GM18858 (cell line): Measurements from ENCODE around the gene RBM26.

Experiments used
- ATAC-seq: cut with Tn5 transposase; IDR thresholded peaks from one replicate; pipeline ENCODE4 v1.9.1; 2021; ENCODE audit not compliant: unreplicated experiment

RBM26 gene, protein sequence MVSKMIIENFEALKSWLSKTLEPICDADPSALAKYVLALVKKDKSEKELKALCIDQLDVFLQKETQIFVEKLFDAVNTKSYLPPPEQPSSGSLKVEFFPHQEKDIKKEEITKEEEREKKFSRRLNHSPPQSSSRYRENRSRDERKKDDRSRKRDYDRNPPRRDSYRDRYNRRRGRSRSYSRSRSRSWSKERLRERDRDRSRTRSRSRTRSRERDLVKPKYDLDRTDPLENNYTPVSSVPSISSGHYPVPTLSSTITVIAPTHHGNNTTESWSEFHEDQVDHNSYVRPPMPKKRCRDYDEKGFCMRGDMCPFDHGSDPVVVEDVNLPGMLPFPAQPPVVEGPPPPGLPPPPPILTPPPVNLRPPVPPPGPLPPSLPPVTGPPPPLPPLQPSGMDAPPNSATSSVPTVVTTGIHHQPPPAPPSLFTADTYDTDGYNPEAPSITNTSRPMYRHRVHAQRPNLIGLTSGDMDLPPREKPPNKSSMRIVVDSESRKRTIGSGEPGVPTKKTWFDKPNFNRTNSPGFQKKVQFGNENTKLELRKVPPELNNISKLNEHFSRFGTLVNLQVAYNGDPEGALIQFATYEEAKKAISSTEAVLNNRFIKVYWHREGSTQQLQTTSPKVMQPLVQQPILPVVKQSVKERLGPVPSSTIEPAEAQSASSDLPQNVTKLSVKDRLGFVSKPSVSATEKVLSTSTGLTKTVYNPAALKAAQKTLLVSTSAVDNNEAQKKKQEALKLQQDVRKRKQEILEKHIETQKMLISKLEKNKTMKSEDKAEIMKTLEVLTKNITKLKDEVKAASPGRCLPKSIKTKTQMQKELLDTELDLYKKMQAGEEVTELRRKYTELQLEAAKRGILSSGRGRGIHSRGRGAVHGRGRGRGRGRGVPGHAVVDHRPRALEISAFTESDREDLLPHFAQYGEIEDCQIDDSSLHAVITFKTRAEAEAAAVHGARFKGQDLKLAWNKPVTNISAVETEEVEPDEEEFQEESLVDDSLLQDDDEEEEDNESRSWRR

DNA sequence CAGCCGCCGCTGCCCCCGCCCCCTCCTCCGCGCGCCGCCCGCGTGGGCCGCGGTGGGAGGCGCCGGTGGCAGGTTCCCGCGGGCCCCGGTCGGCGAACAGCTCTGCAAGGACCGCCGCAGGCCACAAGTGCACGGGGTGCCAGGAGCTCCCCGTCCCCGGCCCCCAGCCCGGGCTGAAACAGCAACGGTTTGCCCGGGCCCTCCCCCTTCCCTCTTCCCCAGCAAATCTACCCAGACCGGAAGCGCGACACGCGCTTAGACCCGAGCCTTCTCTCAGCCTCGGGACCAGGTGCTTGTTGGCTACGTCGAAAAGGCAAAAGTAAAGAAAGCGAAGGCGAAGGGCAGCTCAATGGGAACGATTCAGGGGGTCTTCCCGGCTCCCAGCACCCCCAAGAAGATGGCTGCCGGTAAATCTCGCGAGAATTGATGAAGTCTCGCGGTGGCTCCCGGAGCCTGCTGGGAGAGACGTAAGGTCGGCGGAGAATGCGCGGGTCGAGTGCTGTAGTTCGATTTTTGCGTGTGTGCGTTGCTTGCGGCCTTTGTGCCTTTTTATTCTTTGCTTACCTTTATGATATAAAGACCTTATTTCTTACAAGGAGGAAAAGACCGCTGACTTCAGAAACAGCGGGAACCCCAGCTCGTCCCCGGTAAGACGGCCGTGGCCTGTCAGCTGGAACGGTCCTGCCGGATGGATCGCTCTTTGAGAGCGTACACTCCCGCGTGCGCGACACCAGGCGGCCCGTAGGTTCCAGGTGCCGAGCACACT is at the start of gene RBM26:
TSS of gene RBM26 (minus strand) at position 425 of the 766 bp plus-strand sequence. CDS start 481 bp downstream, outside the sequence.
- ATAC-seq: peak; percentile 54

DNA sequence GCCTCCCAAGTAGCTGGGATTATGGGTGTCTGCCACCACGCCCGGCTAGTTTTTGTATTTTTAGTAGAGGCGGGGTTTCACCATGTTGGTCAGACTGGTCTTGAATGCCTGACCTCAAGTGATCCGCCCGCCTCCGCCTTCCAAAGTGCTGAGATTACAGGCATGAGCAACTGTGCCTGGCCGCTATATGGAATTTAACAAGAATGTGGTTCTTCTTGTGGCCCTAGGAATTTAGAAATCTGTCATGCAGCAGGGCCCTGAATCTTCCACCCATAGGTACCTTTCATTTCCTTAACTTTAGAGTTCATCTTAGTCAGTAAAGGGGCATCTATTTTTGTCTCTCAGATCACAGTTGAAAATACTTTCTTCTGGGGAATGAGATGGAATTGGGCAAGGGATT is 49.3 kb upstream of the RBM26 start:
- ATAC-seq: no peak

DNA sequence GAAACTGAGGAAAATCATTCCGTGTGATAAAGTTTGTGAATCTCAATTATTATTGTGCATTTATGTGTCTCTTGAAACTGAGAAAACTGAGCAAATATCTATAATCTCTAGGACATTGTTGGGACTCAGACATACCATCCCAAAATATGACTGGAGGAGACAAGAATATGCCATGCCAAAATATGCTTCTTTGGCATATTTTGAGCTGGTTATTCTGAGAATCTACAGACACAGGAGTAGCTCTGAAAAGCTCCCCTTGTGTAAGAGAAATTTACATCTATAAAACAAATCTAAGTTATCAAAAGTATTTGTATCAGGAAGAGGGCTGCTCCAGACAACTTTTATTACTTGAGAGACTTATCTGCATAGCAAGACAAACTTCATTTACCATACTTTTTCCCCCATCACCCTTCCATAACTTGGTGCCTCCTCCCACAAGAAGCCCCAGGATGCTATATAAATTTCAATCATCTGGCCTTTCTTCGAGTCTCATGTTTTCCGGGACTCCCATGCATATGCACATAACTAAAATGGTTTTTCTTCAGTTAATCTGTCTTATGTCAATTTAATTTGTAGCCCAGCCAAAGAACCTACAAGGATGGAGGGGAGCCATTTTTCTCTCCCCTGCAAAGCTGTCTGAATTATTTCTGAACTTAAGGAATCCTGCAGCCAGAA is 46.3 kb upstream of the RBM26 start:
- ATAC-seq: no peak

DNA sequence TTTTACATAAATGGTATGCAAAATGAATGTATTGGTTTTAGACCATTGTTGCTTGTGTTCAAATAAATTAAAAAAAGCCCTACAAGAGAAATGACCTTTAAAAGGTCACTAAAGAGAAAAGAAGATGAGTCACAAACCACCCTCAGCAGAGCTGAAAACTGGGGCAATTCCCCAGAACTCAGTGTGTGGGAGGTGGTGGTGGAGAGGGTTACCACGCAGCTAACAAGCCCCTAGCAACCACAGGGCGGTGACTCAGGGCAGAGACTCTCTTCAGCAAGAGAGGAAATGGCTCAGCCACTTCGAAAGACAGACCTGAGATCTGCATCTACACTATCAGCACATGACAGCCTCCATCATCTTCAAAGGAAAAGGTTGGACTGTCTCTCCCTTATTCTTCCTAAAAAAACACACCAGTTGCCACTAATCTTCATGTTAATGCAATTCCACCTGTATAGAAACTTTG is 45.5 kb upstream of the RBM26 start:
- ATAC-seq: peak; percentile 99

DNA sequence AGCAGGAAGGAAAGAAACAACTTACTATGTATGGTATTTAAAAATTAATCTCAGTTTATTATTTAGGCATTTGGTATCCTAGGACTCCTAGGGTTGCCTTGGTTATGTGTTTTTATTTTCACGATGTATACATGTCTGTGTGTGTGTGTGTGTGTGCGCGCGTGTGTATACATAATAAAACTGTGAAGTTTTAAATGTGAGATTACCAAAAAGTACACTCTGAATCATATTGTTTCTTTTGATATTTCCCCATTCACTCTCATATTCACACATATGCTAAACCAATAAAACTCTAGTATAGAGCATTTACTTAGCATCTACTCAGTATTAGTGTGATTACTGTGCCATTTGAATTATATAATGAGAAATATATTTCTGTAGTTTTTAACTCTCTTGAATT is 44.1 kb upstream of the RBM26 start:
- no peak for ATAC-seq

DNA sequence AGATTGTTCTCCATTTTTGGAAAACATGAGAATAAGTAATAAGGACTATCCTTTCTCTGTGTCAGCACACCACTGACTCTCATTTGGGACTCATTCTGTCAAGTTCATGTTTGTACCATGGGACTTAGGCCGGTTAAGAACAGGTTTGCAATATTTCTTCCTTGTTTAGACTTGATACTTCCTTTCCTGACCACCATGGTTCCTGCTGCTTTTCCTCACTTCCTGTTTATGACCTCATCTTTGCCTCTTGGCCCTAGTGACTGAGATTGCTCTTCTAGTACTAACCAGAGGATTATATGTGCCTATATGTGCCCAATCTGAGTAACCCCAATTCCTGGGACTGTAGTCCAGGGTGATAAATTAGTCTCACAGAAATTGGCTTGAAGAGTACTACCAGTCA is 42.4 kb upstream of the RBM26 start:
- ATAC-seq: peak; percentile 26

DNA sequence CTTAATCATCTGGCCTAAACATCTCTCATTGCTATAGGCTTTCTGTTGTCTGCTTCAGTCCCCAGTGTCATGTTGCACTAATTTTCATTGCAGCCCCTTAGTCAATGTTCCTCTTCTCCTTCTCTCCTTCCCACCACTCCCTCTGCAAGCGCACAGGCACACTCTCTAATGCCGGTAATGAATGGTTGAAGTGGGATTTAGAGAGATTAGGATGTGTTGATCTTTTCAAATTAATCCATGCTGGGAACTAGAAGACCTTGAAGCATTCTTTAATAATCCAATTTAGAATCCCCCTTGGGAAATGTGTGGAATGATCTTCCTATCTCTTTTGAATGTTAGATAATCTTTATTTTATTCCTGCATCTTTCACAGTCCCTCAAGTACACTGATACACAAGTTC is 41.7 kb upstream of the RBM26 start:
- no peak for ATAC-seq

DNA sequence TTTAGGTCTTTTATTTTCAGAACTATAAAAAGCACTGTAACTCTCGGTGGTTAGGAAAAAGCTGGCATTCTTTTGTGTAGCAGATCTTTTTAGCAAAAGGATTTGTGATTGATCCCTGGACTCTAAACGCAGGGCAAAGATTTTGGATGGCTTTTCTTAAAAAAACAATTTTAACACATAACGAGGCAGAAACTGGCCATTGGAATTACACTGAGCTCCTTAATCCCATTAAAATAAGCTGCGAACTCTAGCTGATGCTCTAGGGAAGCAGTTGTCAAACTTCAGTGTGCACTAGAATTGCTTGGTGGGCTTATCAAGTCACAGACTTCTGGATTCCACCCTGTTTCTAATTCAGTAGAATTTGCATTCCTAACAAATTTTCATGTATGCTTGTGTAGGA is 41.1 kb upstream of the RBM26 start:
- no peak for ATAC-seq

DNA sequence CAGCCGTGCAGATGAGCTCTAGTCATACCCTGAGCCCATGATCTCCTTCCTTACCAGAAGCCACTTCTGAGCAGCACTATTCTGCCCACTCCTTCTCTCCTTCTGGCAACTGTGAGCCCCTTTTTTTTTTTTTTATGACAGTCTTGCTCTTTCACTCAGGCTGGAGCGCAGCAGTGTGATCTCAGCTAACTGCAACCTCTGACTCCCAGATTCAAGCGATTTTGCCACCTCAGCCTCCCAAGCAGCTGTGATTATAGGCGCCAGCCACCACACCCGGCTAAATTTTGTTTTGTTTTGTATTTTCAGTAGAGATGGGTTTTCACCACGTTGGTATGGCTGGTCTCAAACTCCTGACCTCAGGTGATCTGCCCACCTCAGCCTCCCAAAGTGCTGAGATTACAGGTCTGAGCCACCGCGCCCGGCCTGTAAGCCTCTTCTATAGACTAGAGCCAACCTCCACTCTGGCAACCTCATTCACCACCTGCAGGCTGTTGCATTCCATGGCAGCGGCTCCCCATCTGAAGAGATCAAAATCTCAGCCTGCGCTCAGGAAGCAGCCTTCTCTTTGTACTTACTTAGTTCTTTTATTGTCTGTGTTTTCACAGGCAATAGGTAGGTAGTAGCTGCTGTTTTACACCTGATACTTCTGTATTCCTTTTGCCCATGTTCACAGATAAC is 40.1 kb upstream of the RBM26 start:
- ATAC-seq: no peak

DNA sequence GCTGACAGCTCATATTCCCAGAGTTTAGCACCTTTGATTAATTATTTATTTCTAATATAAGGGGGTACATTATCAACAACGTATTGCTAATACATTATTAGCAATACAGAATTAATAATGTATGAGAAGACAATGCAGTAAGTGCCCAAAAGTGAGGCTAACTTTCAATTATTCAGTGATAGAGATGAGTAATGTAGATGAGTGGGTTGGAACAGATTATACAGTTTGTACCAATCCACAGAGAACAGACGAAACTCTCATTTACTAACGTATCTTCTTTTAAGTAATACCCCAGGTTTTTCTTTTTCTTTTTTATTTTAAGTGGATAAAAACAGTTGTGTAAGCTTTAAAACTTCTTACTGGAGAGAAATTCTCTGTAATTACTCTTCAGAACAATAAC is 36.7 kb upstream of the RBM26 start:
- ATAC-seq: no peak

DNA sequence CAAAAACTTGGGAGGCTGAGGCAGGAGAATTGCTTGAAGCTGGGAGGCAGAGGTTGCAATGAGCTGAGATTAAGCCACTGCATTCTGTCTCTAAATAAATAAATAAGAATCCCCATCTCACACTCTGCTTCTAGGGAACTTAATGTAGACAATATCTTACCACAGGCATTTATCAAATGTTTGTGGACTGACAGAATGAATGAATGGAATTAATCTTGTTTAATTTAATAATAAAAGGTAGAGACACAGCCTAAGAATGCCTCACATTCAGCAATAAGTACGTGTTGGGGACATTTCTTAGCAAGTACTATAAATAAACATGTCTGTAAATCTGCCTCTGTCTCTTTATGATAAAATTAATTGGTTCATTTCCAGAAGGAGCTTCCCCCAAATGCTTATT is 36.2 kb upstream of the RBM26 start:
- no peak for ATAC-seq

DNA sequence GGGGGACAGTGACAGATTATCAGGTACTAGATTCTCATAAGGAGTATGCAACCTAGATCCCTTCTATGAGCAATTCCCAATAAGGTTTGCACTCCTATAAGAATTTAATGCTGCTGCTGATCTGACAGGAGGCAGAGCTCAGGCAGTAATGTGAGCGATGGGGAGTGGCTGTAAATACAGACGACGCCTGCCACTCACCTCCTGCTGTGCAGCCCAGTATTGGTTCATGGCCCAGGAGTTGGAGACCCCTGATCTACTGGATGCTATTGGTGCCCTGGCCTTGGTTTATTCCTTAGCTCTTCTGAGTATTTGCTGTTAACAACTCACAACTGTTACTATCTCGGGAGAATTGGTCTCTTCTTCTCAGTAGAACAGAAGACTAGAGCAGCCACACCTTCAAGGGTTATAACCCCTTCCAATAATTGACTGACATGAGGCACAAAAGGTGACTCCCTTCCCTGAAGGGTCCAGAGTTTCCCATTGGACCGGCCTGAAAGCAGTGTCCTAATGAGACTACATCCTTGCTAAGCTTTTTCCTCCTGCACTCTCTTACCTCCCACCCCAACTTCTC is 35.0 kb upstream of the RBM26 start:
- no peak for ATAC-seq

DNA sequence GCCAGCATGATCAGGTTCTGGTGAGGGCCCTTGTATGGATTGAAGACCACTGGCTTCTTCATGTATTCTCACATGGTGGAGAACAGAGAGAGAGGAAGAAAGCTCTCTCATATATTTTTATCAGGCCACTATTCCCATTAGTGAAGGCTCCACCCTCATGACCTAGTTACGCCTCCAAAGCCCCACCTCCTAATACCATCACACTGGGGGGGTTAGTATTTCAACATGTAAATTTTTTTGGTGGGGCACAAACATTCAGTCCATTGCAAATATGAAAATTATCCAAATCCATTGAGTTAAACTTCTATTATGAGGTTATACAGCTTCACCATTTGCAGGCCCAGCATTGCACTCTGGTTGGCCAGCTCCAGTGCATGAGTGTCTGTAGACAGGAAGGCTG is 33.2 kb upstream of the RBM26 start:
- no peak for ATAC-seq

DNA sequence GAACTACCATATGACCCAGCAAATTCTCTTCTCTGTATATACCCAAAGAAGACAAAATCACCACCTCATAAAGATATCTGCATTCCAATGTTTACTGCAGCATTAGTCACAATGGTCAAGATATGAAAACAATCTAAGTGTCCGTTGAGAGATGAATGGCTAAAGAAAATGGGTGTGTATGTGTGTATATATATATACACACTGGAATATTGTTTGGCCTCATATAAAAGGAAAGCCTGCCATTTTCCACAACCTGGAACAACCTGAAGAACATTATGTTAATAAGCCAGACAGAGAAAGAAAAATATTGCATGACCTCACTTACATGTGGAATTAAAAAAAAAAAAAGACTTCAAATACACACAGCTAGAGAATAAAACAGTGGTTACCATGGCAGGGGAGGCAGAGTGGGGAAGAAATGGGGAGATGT is 29.5 kb upstream of the RBM26 start:
- no peak for ATAC-seq

DNA sequence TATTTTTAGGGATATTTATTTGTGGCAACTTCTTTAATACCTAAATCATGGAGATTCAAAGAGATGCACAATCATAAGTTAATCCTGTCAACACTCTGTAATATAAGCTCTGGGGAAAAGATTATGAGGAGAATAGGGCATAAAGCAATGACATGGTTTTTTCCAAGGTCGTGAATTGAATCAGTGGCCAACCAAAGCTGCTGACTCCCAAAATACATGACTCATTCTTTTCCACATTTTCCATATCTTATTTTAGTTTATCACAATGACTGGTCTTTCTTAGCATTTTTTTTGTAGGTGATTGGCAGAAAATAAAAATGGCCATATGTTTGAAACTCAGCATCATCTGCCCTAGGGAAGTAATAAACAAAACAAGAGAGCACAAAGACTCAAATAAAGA is 28.5 kb upstream of the RBM26 start:
- ATAC-seq: no peak

DNA sequence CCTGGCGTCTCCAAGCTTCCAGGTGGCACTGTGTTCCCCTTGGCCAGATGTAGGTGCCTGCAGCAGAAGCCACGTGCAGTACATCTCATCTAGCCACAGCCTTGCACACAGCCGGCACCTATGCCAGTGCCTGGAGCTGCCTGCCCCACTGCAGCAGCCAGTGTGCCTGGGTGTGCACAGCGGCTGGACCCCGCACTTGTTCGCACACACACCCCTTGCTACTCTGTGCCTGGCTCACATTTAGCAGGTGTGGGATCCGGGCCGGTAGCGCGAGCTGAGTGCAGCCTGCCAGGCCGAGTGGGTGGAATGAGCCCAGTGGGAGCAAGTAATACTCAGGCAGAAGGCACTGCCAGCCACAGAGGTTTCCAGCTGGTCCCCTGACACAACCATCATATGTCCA is 26.9 kb upstream of the RBM26 start:
- ATAC-seq: no peak

DNA sequence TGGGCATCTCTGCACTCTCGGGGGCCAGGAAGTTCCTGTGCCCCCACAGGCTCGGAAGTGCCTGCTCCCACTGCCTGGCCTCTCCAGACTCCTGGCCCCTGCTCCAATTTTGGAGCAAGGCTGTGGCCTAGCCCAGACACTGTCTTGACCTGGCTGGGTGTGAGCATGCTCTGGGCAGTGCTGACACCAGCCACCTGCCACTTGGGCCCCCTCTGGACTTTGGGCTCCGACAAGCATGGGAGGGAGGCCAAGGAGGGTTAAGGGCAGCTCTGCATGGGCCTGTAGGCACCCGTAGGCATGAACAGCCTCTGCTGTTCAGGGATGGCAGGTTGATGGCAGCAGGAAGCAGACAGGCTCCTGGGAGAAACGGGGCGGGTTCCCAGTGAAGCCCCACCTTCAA is 26.0 kb upstream of the RBM26 start:
- no peak for ATAC-seq

DNA sequence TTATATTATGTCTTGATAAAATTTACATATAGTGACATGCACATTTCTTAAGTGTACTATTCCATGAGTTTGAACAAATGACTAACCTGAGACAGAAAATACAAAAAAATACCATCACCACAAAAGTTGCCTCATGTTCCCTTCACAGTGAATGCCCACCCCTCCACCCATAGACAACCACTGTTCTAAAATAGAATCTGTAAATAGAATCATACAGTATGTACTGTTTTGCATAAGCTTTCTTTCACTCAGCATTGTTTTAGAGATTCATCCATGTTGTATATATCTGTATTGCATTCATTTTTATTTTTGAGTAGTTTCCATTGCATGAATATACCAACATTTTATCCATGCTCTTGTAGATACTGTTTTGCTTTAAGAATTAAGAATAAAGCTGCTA is 23.3 kb upstream of the RBM26 start:
- peak; percentile 43 for ATAC-seq

DNA sequence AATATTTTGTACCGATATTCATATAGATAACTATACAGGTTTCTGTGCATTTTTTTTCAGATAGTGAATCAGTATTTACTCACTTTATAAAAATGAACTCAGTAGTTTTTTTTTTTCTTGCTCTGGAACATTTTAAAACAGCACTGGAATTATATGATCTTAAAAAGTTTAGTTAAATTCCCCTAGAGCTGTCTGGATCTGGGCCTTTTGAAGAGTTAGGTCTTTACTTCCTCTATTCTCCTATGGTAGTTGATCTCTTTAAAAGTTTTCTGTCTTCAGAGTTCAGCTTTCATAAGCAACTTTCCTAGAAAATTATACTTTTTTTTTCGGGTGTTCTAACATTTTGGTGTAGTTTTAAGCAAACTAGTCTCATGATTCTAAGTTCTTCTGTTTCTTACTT is 21.8 kb upstream of the RBM26 start:
- ATAC-seq: no peak

DNA sequence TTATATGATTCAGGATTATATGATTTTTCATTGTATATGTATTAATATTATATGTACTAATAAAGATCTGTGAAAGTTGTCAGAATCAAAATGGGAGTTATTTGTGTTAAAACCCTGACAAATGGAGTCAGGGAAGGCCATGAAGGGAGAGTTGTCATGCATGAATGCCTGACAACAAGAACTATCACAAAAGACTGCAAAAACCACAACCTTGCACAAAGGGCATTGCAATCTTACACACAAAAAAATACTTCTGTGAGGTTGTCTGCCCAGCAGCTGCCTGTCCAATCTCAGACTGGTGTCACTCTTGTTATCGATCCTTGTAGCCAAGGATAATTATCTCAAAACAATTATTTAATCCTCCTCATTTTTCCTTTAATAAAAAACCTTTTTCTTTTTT is 21.2 kb upstream of the RBM26 start:
- ATAC-seq: no peak
